Adrenal gland (tissue), 12 donors: ENCODE measurements around the gene TMC1. TPM values are rescaled to one million over a fixed set of nuclear protein-coding genes. Genes with fewer than 3 reads are reported as not detected.

Experiments used
- DNase-seq, 7 donors: peaks; one replicate each; pipeline ENCODE4 v3.0.0-alpha.2; 2019 to 2020
- H3K27ac ChIP-seq, 5 donors: fragments of 200-600 bp; sonication (generic) in 4 of 5; 1 replicate in 3 of 5; 2 replicates in 2 of 5; pipeline versions ENCODE4 v1.5.1 to v1.8.0; 2016 to 2020; ENCODE audit warnings: mild to moderate bottlenecking in 1 of 5
- H3K27me3 ChIP-seq: fragments of 200-600 bp; 2 replicates; pipeline ENCODE4 v1.8.0; 2021
- H3K36me3 ChIP-seq, 2 donors: fragments of 200-600 bp; replicated peaks in 1 of 2; 1 replicate in 1 of 2; 2 replicates in 1 of 2; pipeline versions ENCODE4 v1.5.1 to v1.8.0; 2018 to 2022
- H3K4me1 ChIP-seq, 2 donors: fragments of 200-600 bp; replicated peaks in 1 of 2; 1 replicate in 1 of 2; 2 replicates in 1 of 2; pipeline versions ENCODE4 v1.5.1 to v1.8.0; 2018 to 2021
- H3K4me3 ChIP-seq, 4 donors: fragments of 200-600 bp; sonication (generic) in 3 of 4; one replicate each; pipeline ENCODE4 v1.5.1; 2016 to 2018
- H3K9me3 ChIP-seq, 3 donors: fragments of 200-600 bp; sonication (generic) in 1 of 3; replicated peaks in 1 of 3; 1 replicate in 2 of 3; 2 replicates in 1 of 3; pipeline versions ENCODE4 v1.5.1 to v1.8.0; 2016 to 2021
- POLR2A ChIP-seq, 2 donors: fragments of 450-650 bp; IDR thresholded peaks; one replicate each; pipeline ENCODE4 v1.6.1; 2017; ENCODE audit warnings: antibody characterized with exemption in 2 of 2, mild to moderate bottlenecking in 2 of 2, moderate library complexity in 1 of 2
- WGBS, 4 donors: extraction: QIAGEN DNeasy Blood & Tissue Kit in 2 of 4; methylation state at CpG; one replicate each; pipeline versions ENCODE4 v1.1.5 to v1.1.7; 2013 to 2017; 5-methylcytosine and 5-hydroxymethylcytosine counted together
- intact Hi-C, 2 donors: fragments of 100-400 bp; cut with DNase I; formaldehyde crosslinking; loops; one replicate each; pipeline versions ENCODE4 v1.14.1 to v1.15.0; 2022 to 2023
- polyA plus RNA-seq, 3 donors: library from polyadenylated mRNA; stranded (reverse); fragments of 200-250 nt in 2 of 3; fragments of 350-450 nt in 1 of 3; fragmentation: Illumina TruSeq in 1 of 3; extraction: RNeasy Lipid Tissue Mini Kit (QIAGEN cat#74804) in 1 of 3; gene quantifications; one replicate each; pipeline ENCODE4 v1.2.3, GENCODE V29; 2013 to 2014
- total RNA-seq, 9 donors: library from RNA; depleted of rRNA in 4 of 9; stranded (reverse); fragments of >200 nt in 4 of 9; fragments of 120-200 nt in 1 of 9; fragmentation: NEBNext Ultra II Directional in 1 of 9; extraction: Animal tissue kit (Norgen Biotek cat#: 25700) in 1 of 9; gene quantifications; one replicate each; pipeline versions ENCODE4 v1.1.0 to v1.2.4, GENCODE V29; 2013 to 2023
- TF ChIP-seq, protein P1 (sequence below), 6 experiments: fragments of 450-650 bp in 4 of 6; fragments of 200-600 bp in 2 of 6; sonication (generic) in 1 of 6; IDR thresholded peaks; 1 replicate in 5 of 6; 2 replicates in 1 of 6; pipeline versions ENCODE4 v1.5.1 to v1.8.0; 2016 to 2021; ENCODE audit warnings: antibody characterized with exemption in 6 of 6, mild to moderate bottlenecking in 2 of 6, moderate library complexity in 1 of 6
- donor health status: healthy with polysubstance abuse.
- donor health status: Bipolar disorder and iron deficiency.
- donor health status: DM: yes; HTN: yes; CAD: no.
- donor health status: DM: no; HTN: no; CAD: no.
- donor health status: DM: no; HTN: no; CAD: no.
- donor health status: DM: yes; HTN: yes; CAD: no.

Gene TMC1
- total and polyA plus RNA-seq, 12 donors: 0.22 to 1.5 (median 0.50) TPM; not detected in 7

DNA sequence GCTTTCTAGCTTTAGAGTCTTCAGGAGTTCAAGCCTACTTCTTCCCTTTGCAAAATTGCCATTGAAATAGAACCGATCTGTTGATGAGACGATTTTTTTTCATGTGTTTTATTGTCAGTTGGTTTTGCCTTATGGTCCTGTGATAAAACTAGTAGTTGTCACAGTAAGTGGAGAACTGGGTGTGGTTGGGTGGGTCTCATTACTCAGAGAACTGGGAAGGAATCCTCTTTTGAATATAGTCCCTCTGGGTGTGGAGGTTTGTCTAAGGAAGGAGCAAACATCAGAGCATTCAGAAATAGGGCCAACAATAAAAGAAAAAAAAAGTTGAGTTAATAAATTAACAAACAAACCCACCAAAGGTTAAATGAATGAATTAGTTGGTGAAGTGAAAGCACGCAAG, 362.5 kb downstream of the TMC1 start:
- no peaks in the 10 kb centered on the region for H3K36me3 ChIP-seq
- TF ChIP-seq, protein P1, sequence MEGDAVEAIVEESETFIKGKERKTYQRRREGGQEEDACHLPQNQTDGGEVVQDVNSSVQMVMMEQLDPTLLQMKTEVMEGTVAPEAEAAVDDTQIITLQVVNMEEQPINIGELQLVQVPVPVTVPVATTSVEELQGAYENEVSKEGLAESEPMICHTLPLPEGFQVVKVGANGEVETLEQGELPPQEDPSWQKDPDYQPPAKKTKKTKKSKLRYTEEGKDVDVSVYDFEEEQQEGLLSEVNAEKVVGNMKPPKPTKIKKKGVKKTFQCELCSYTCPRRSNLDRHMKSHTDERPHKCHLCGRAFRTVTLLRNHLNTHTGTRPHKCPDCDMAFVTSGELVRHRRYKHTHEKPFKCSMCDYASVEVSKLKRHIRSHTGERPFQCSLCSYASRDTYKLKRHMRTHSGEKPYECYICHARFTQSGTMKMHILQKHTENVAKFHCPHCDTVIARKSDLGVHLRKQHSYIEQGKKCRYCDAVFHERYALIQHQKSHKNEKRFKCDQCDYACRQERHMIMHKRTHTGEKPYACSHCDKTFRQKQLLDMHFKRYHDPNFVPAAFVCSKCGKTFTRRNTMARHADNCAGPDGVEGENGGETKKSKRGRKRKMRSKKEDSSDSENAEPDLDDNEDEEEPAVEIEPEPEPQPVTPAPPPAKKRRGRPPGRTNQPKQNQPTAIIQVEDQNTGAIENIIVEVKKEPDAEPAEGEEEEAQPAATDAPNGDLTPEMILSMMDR (IDR thresholded peaks at IDR 0.05): no peak
- no peak for TF ChIP-seq POLR2A (IDR thresholded peaks at IDR 0.05)
- intact Hi-C loops: loop anchor here in 1 of 2 donors (10.0 kb wide), 1 partner anchor 141 kb away; no protein-coding TSS in a partner anchor
- no peaks in the 10 kb centered on the region for H3K27me3 ChIP-seq
- WGBS, 4 donors: 82 to 91% (median 85%) methylated on average over 3 of the region's 3 CpGs
- DNase-seq: no peak
- H3K4me1 ChIP-seq: no peaks in the 10 kb centered on the region
- no peak overlapping the region for H3K27ac ChIP-seq
- no peak overlapping the region for H3K4me3 ChIP-seq
- no peaks in the 10 kb centered on the region for H3K9me3 ChIP-seq

DNA sequence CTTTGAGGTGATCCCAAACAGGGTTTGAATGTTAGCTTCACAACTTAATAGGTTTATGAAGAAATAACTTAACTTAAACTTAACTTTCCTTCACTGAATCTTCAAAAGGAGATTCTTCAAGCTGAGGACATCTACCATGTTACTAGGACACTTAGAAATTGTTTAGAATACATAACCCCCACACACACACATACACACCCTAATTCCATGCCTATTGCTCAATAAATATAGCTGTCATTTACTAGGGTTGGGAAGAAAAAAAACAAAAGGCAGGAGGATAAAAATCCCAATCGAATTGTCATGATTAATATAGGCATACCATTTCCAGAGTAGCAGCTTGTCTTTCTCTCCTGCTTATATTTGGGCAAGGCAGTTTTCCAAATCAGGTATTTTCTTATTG, 363.1 kb downstream of the TMC1 start:
- no peak for DNase-seq
- no peaks in the 10 kb centered on the region for H3K36me3 ChIP-seq
- H3K27me3 ChIP-seq: no peaks in the 10 kb centered on the region
- TF ChIP-seq POLR2A (IDR thresholded peaks at IDR 0.05): no peak
- TF ChIP-seq, protein P1 (IDR thresholded peaks at IDR 0.05): no peak
- intact Hi-C loops: loop anchor here in 1 of 2 donors (10.0 kb wide), 1 partner anchor 140 kb away; no protein-coding TSS in a partner anchor
- H3K4me3 ChIP-seq: no peak overlapping the region
- no peaks in the 10 kb centered on the region for H3K9me3 ChIP-seq
- 45 to 69% (median 63%) methylated on average over 1 of the region's 1 CpG for WGBS, 4 donors
- no peak overlapping the region for H3K27ac ChIP-seq
- no peaks in the 10 kb centered on the region for H3K4me1 ChIP-seq

Other genes starting within 250 kb of the TMC1 start
- gene ZFAND5, start 156.4 kb upstream of the TMC1 start, total RNA-seq: 100 to 1,000 TPM; 119 to 326 (median 168) TPM
- 100 to 1,000 TPM; 140 to 246 (median 227) TPM for gene ZFAND5, start 156.4 kb upstream of the TMC1 start, polyA plus RNA-seq